Suprapubic skin (tissue), 4 donors: ENCODE results near the gene MARCOL. TPM values are rescaled to one million over a fixed set of nuclear protein-coding genes. Genes with fewer than 3 reads are reported as not detected.

Experiments
- DNase-seq, 2 donors: peaks; one replicate each; pipeline ENCODE4 v3.0.0-alpha.2; 2019; ENCODE audit warnings: low spot score in 2 of 2
- H3K27ac ChIP-seq: fragments of 200-600 bp; sonication (generic); one replicate; pipeline ENCODE4 v1.5.1; 2019
- H3K27me3 ChIP-seq: fragments of 200-600 bp; sonication (generic); one replicate; pipeline ENCODE4 v1.5.1; 2019
- H3K36me3 ChIP-seq: fragments of 200-600 bp; sonication (generic); one replicate; pipeline ENCODE4 v1.5.1; 2019
- H3K4me1 ChIP-seq: fragments of 200-600 bp; sonication (generic); one replicate; pipeline ENCODE4 v1.5.1; 2019
- H3K4me3 ChIP-seq: fragments of 200-600 bp; sonication (generic); one replicate; pipeline ENCODE4 v1.5.1; 2019; ENCODE audit warnings: mild to moderate bottlenecking
- H3K9me3 ChIP-seq: fragments of 200-600 bp; sonication (generic); one replicate; pipeline ENCODE4 v1.5.1; 2019
- EP300 ChIP-seq: sonication (generic); formaldehyde crosslinking; IDR thresholded peaks from one replicate; pipeline ENCODE4 v1.6.1; 2017; ENCODE audit warnings: antibody characterized with exemption
- POLR2A ChIP-seq, 2 donors: fragments of 450-650 bp; IDR thresholded peaks; one replicate each; pipeline ENCODE4 v1.6.1; 2017; ENCODE audit warnings: antibody characterized with exemption in 2 of 2, mild to moderate bottlenecking in 2 of 2, moderate library complexity in 2 of 2
- POLR2AphosphoS5 ChIP-seq, 3 donors: sonication (generic); formaldehyde crosslinking; IDR thresholded peaks; one replicate each; pipeline ENCODE4 v1.6.1; 2017; ENCODE audit warnings: antibody characterized with exemption in 3 of 3
- WGBS: methylation state at CpG from one replicate; pipeline ENCODE4 v1.1.5; 2018; 5-methylcytosine and 5-hydroxymethylcytosine counted together
- total RNA-seq, 4 donors: library from RNA; depleted of rRNA; stranded (reverse); fragments of >200 nt; gene quantifications; one replicate each; pipeline ENCODE4 v1.1.0, GENCODE V29; 2016
- TF ChIP-seq, protein P1 (sequence below), 2 donors: fragments of 200-600 bp in 1 of 2; fragments of 450-650 bp in 1 of 2; sonication (generic) in 1 of 2; IDR thresholded peaks; one replicate each; pipeline ENCODE4 v1.5.1; 2016 to 2019; ENCODE audit warnings: antibody characterized with exemption in 2 of 2, mild to moderate bottlenecking in 1 of 2, moderate library complexity in 1 of 2

The MARCOL gene
- total RNA-seq, 4 donors from 2014 or later = not detected

DNA sequence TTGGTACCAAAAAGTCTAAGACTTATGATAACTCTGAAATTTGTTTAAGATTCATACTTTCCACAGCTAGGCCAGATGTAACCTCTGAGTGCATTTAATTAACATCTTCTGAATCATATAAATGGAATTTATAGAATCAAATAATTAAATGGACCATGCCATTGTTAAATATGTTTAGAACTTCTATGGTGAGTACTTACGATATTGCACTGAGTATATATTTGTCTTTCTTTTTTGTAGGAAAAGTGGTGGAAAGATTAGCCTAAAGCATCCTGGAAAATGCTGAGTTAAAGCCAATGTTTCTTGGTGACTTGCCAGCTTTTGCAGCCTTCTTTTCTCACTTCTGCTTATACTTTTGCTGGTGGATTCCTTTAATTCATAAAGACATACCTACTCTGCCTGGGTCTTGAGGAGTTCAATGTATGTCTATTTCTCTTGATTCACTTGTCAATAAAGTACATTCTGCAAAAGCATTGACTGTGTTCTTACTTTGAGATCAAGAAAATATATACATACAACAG lies 23.6 kb upstream of the MARCOL start:
- H3K27ac ChIP-seq = no peak overlapping the region
- no peak for DNase-seq
- no peaks in the 10 kb centered on the region for H3K36me3 ChIP-seq
- no peaks in the 10 kb centered on the region for H3K27me3 ChIP-seq
- TF ChIP-seq, protein P1, sequence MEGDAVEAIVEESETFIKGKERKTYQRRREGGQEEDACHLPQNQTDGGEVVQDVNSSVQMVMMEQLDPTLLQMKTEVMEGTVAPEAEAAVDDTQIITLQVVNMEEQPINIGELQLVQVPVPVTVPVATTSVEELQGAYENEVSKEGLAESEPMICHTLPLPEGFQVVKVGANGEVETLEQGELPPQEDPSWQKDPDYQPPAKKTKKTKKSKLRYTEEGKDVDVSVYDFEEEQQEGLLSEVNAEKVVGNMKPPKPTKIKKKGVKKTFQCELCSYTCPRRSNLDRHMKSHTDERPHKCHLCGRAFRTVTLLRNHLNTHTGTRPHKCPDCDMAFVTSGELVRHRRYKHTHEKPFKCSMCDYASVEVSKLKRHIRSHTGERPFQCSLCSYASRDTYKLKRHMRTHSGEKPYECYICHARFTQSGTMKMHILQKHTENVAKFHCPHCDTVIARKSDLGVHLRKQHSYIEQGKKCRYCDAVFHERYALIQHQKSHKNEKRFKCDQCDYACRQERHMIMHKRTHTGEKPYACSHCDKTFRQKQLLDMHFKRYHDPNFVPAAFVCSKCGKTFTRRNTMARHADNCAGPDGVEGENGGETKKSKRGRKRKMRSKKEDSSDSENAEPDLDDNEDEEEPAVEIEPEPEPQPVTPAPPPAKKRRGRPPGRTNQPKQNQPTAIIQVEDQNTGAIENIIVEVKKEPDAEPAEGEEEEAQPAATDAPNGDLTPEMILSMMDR (IDR thresholded peaks at IDR 0.05) = no peak
- TF ChIP-seq EP300 (no peak), POLR2AphosphoS5 (IDR thresholded peaks at IDR 0.05) (no peak), POLR2A (IDR thresholded peaks at IDR 0.05) (no peak)
- no peaks in the 10 kb centered on the region for H3K9me3 ChIP-seq
- 63% methylated on average over 1 of the region's 1 CpG for WGBS
- H3K4me1 ChIP-seq = no peaks in the 10 kb centered on the region
- H3K4me3 ChIP-seq = no peak overlapping the region

DNA sequence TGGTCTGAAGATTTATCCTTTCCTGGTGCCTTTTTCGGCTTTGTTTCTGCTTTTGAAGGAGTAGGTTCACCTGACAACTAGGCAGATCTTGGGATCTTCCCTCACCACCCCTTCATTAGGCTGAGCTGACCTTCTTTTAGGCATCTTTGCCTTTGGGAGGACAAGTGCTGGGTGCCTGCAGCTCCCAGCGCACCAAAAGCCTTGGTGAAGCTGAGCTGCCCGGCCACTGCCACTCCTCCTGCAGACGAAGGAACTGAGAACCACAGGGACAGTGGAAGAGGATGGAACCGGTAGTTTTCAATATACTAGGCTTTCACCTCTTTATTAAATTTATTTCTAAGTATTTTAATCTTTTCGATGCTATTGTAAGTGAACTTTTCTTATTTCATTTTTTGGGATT lies 16.8 kb upstream of the MARCOL start:
- Histone ChIP-seq H3K9me3 (no peaks in the 10 kb centered on the region), H3K4me1 (no peaks in the 10 kb centered on the region), H3K27me3 (no peaks in the 10 kb centered on the region), H3K27ac (no peak overlapping the region), H3K4me3 (no peak overlapping the region), H3K36me3 (no peaks in the 10 kb centered on the region)
- no peak for DNase-seq
- TF ChIP-seq POLR2A (IDR thresholded peaks at IDR 0.05) (no peak), POLR2AphosphoS5 (IDR thresholded peaks at IDR 0.05) (no peak), EP300 (no peak)
- TF ChIP-seq, protein P1 (IDR thresholded peaks at IDR 0.05) = no peak
- 77% methylated on average over 6 of the region's 6 CpGs for WGBS

DNA sequence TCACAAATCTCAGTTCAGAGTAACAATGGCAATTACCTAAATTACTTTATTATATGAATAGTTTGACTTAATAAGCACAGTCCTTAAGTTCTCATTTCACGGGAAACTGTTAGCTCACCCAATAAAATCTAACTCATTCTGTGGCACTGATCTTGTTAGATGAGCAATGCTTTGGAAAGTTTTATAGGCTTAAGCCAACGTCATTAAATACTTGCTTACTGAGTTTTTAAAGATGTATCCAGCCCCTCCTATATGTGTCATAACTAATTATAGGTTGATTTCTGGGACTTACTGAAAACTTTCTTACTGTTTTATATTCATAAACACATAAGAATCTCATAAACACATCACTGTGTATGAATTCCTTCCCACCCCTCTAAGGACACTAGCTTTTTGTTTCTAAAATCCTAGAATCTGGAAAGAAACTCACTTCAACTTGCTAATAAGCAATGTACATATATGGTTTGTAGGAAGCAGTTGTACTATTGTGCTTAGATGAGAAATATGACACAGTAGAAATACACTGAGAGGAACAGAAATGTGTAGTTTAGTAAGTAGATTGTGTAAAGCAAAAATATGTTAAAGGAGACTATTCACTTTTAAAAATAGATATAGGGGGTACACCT lies 14.1 kb upstream of the MARCOL start:
- 38% methylated on average over 2 of the region's 2 CpGs for WGBS
- no peaks in the 10 kb centered on the region for H3K4me1 ChIP-seq
- no peak for DNase-seq
- H3K27ac ChIP-seq = no peak overlapping the region
- H3K36me3 ChIP-seq = no peaks in the 10 kb centered on the region
- no peak overlapping the region for H3K4me3 ChIP-seq
- H3K9me3 ChIP-seq = no peaks in the 10 kb centered on the region
- TF ChIP-seq POLR2A (IDR thresholded peaks at IDR 0.05) = no peak
- no peak for TF ChIP-seq EP300
- no peak for TF ChIP-seq POLR2AphosphoS5 (IDR thresholded peaks at IDR 0.05)
- TF ChIP-seq, protein P1 (IDR thresholded peaks at IDR 0.05) = no peak
- no peaks in the 10 kb centered on the region for H3K27me3 ChIP-seq

DNA sequence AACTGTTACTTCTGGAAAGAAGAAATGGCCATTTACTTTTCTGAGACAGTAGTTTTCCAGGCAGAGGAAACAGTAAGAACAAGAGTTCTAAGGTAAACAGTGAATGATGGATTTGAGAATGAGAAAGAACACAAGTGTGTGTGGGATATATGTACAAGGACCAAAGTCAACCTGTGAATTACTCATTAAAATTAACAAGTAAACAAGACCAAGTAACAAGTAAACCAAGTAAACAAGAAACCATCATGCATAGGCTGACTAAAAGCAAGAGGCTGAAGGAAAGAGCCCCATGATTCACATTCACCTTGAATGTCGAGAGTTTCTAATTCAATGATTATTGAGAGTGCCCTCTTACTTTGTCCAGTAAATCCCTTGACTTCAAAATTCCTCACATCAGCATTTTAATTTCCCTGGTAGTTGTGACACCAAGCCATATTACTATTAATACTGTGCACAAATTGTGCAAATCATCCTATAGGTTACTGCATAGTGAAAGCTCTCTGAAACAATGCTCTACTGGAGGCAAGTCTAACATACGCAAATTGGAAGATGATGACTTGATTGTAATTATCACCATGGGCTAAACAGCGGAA lies 9.8 kb upstream of the MARCOL start:
- no peak for DNase-seq
- H3K27ac ChIP-seq = no peak overlapping the region
- H3K4me1 ChIP-seq = no peaks in the 10 kb centered on the region
- TF ChIP-seq POLR2A (IDR thresholded peaks at IDR 0.05) = no peak
- no peak for TF ChIP-seq EP300
- TF ChIP-seq, protein P1 (IDR thresholded peaks at IDR 0.05) = no peak
- no peak for TF ChIP-seq POLR2AphosphoS5 (IDR thresholded peaks at IDR 0.05)
- no peaks in the 10 kb centered on the region for H3K9me3 ChIP-seq
- 91% methylated on average over 3 of the region's 3 CpGs for WGBS
- H3K36me3 ChIP-seq = no peaks in the 10 kb centered on the region
- H3K27me3 ChIP-seq = no peaks in the 10 kb centered on the region
- H3K4me3 ChIP-seq = no peak overlapping the region

DNA sequence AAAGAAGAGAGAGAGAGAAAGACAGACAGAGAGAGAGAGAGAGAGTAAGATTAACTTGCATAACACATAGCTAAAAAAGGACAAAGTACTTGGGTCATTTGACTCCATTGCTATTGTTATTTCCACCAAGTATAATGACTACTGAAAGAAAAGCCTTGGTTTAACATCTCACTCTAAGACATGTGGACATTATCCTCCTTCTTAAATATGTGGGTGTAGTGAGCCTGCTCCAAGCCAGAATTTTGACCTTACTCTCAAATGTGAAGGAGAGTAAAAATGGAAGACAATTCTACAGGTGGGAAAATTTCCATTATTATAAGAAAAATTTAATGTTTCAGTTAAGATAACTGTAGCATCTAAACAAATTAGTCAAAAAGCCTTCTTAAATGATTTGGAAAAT lies 8.5 kb upstream of the MARCOL start:
- DNase-seq = no peak
- TF ChIP-seq, protein P1 (IDR thresholded peaks at IDR 0.05) = no peak
- TF ChIP-seq POLR2AphosphoS5 (IDR thresholded peaks at IDR 0.05) (no peak), EP300 (no peak), POLR2A (IDR thresholded peaks at IDR 0.05) (no peak)
- H3K4me3 ChIP-seq = no peak overlapping the region

More for the DNA sequence above, 8.5 kb upstream of the MARCOL start:
- no peaks in the 10 kb centered on the region for H3K4me1 ChIP-seq
- H3K27ac ChIP-seq = no peak overlapping the region
- no peaks in the 10 kb centered on the region for H3K36me3 ChIP-seq
- H3K9me3 ChIP-seq = no peaks in the 10 kb centered on the region
- no peaks in the 10 kb centered on the region for H3K27me3 ChIP-seq
